ENCODE data around the gene HOMER1. TPM values are rescaled to one million over a fixed set of nuclear protein-coding genes. Genes with fewer than 3 reads are reported as not detected.
A peak's percentile ranks its signal among the peaks of the same experiment; 100 is the strongest.

The HOMER1 gene
- total RNA-seq, 1 donor: 14.1 TPM

- no peak overlapping the region for H3K4me3 ChIP-seq (ENCODE audit: insufficient read depth, low read length)
- peak overlapping the region; percentile 16 for H2AFZ ChIP-seq (ENCODE audit: low read length)
- peak; percentile 87 for DNase-seq (ENCODE audit: insufficient read length, low spot score, missing footprints)
- no peaks in the 10 kb centered on the region for H3K4me1 ChIP-seq (ENCODE audit: insufficient read depth, low read length)
- H3K27ac ChIP-seq (ENCODE audit: low read depth, low read length): no peak overlapping the region
- H3K4me2 ChIP-seq (ENCODE audit: insufficient read depth, low read length): peak overlapping the region; percentile 67
- H3K9me3 ChIP-seq (ENCODE audit: low read depth, low read length): no peaks in the 10 kb centered on the region
- peak; percentile 73 for TF ChIP-seq CTCF (IDR thresholded peaks at IDR 0.05; ENCODE audit: extremely low read depth, low read depth, low read length)
- no peaks in the 10 kb centered on the region for H3K36me3 ChIP-seq (ENCODE audit: insufficient read depth, low read length)
- H3K79me2 ChIP-seq (ENCODE audit: insufficient read depth, low read length): no peaks in the 10 kb centered on the region
- no peaks in the 10 kb centered on the region for H3K27me3 ChIP-seq (ENCODE audit: insufficient read depth, low read length)
- H4K20me1 ChIP-seq (ENCODE audit: insufficient read depth, low read length): no peaks in the 10 kb centered on the region
These were observed 49.1 kb downstream of the HOMER1 start for GRCh38 chr5:79464695-79465332.

- H2AFZ ChIP-seq (ENCODE audit: low read length): peak overlapping the region; percentile 16
- no peaks in the 10 kb centered on the region for H3K9me3 ChIP-seq (ENCODE audit: low read depth, low read length)
- no peaks in the 10 kb centered on the region for H4K20me1 ChIP-seq (ENCODE audit: insufficient read depth, low read length)
- H3K4me3 ChIP-seq (ENCODE audit: insufficient read depth, low read length): no peak overlapping the region
- no peak for TF ChIP-seq CTCF (IDR thresholded peaks at IDR 0.05; ENCODE audit: extremely low read depth, low read depth, low read length)
- H3K4me2 ChIP-seq (ENCODE audit: insufficient read depth, low read length): peak overlapping the region; percentile 67
- no peak overlapping the region for H3K27ac ChIP-seq (ENCODE audit: low read depth, low read length)
- no peaks in the 10 kb centered on the region for H3K36me3 ChIP-seq (ENCODE audit: insufficient read depth, low read length)
- no peak for DNase-seq (ENCODE audit: insufficient read length, low spot score, missing footprints)
- H3K4me1 ChIP-seq (ENCODE audit: insufficient read depth, low read length): no peaks in the 10 kb centered on the region
- no peaks in the 10 kb centered on the region for H3K79me2 ChIP-seq (ENCODE audit: insufficient read depth, low read length)
- H3K27me3 ChIP-seq (ENCODE audit: insufficient read depth, low read length): no peaks in the 10 kb centered on the region
These were observed 49.7 kb downstream of the HOMER1 start for GRCh38 chr5:79464278-79464677.

GRCh38 chr5:79459626-79460025, 54.3 kb downstream of the HOMER1 start:
- no peak for DNase-seq (ENCODE audit: insufficient read length, low spot score, missing footprints)
- TF ChIP-seq CTCF (IDR thresholded peaks at IDR 0.05; ENCODE audit: extremely low read depth, low read depth, low read length): no peak
- no peak overlapping the region for H2AFZ ChIP-seq (ENCODE audit: low read length)
- H4K20me1 ChIP-seq (ENCODE audit: insufficient read depth, low read length): no peaks in the 10 kb centered on the region
- H3K27ac ChIP-seq (ENCODE audit: low read depth, low read length): no peak overlapping the region
- no peaks in the 10 kb centered on the region for H3K9me3 ChIP-seq (ENCODE audit: low read depth, low read length)
- H3K27me3 ChIP-seq (ENCODE audit: insufficient read depth, low read length): no peaks in the 10 kb centered on the region
- no peaks in the 10 kb centered on the region for H3K36me3 ChIP-seq (ENCODE audit: insufficient read depth, low read length)
- H3K4me3 ChIP-seq (ENCODE audit: insufficient read depth, low read length): no peak overlapping the region
- H3K79me2 ChIP-seq (ENCODE audit: insufficient read depth, low read length): peaks cover 2% of the 10 kb centered on the region
- no peaks in the 10 kb centered on the region for H3K4me1 ChIP-seq (ENCODE audit: insufficient read depth, low read length)
- H3K4me2 ChIP-seq (ENCODE audit: insufficient read depth, low read length): no peak overlapping the region

- no peaks in the 10 kb centered on the region for H3K4me1 ChIP-seq (ENCODE audit: insufficient read depth, low read length)
- no peaks in the 10 kb centered on the region for H4K20me1 ChIP-seq (ENCODE audit: insufficient read depth, low read length)
- peaks cover 2% of the 10 kb centered on the region for H3K79me2 ChIP-seq (ENCODE audit: insufficient read depth, low read length)
- H3K27me3 ChIP-seq (ENCODE audit: insufficient read depth, low read length): no peaks in the 10 kb centered on the region
- no peak for DNase-seq (ENCODE audit: insufficient read length, low spot score, missing footprints)
- H2AFZ ChIP-seq (ENCODE audit: low read length): no peak overlapping the region
- no peak overlapping the region for H3K27ac ChIP-seq (ENCODE audit: low read depth, low read length)
- TF ChIP-seq CTCF (IDR thresholded peaks at IDR 0.05; ENCODE audit: extremely low read depth, low read depth, low read length): no peak
- no peaks in the 10 kb centered on the region for H3K9me3 ChIP-seq (ENCODE audit: low read depth, low read length)
- H3K36me3 ChIP-seq (ENCODE audit: insufficient read depth, low read length): no peaks in the 10 kb centered on the region
- no peak overlapping the region for H3K4me2 ChIP-seq (ENCODE audit: insufficient read depth, low read length)
- H3K4me3 ChIP-seq (ENCODE audit: insufficient read depth, low read length): no peak overlapping the region
These were observed 56.9 kb downstream of the HOMER1 start for GRCh38 chr5:79456890-79457583.

All from osteoblast (primary cell).